RWPE2 (cell line): ENCODE data around the gene MMP20.
A peak's percentile ranks its signal among the peaks of the same experiment; 100 is the strongest.

Experiments used
- ATAC-seq: fragments of 200-7000 bp; cut with Tn5 transposase; 3 replicates; pipeline ENCODE4 v1.9.1; 2021; ENCODE audit warnings: low read depth
- DNase-seq: peaks from one replicate; pipeline ENCODE4 v3.0.0-alpha.2; 2020; ENCODE audit warnings: low spot score
- H3K27ac ChIP-seq: fragments of 450-650 bp; 2 replicates; pipeline ENCODE4 v1.5.1; 2017; ENCODE audit warnings: mild to moderate bottlenecking; ENCODE audit not compliant: poor library complexity, severe bottlenecking
- H3K27me3 ChIP-seq: fragments of 250-450 bp; sonication (Bioruptor Pico); 2 replicates; pipeline ENCODE4 v1.5.1; 2021; ENCODE audit warnings: mild to moderate bottlenecking, moderate library complexity; ENCODE audit not compliant: insufficient read depth, poor library complexity, severe bottlenecking
- H3K36me3 ChIP-seq: fragments of 250-450 bp; sonication (Bioruptor Pico); 2 replicates; pipeline ENCODE4 v1.5.1; 2020; ENCODE audit warnings: low read depth, mild to moderate bottlenecking, moderate library complexity
- H3K4me1 ChIP-seq: fragments of 250-450 bp; sonication (Bioruptor Pico); 2 replicates; pipeline ENCODE4 v1.5.1; 2021; ENCODE audit warnings: mild to moderate bottlenecking, moderate library complexity; ENCODE audit not compliant: insufficient read depth, poor library complexity, severe bottlenecking
- H3K4me3 ChIP-seq: fragments of 250-450 bp; sonication (Bioruptor Pico); 2 replicates; pipeline ENCODE4 v1.5.1; 2021; ENCODE audit warnings: mild to moderate bottlenecking, moderate library complexity; ENCODE audit not compliant: severe bottlenecking
- H3K9me3 ChIP-seq: fragments of 250-450 bp; sonication (Bioruptor Pico); 2 replicates; pipeline ENCODE4 v1.5.1; 2021; ENCODE audit warnings: mild to moderate bottlenecking, moderate library complexity; ENCODE audit not compliant: severe bottlenecking
- CTCF ChIP-seq: fragments of 450-650 bp; IDR thresholded peaks from one replicate; pipeline ENCODE4 v1.5.1; 2017; ENCODE audit warnings: mild to moderate bottlenecking, moderate library complexity; ENCODE audit not compliant: poor library complexity, severe bottlenecking

MMP20 gene

GRCh38 chr11:102561636-102562035 is 63.5 kb downstream of the MMP20 start:
- H3K27ac ChIP-seq: no peak overlapping the region
- no peak for TF ChIP-seq CTCF
- no peak overlapping the region for H3K4me3 ChIP-seq

GRCh38 chr11:102560555-102561011 is 64.5 kb downstream of the MMP20 start:
- H3K9me3 ChIP-seq: no peaks in the 10 kb centered on the region
- no peaks in the 10 kb centered on the region for H3K27me3 ChIP-seq
- no peaks in the 10 kb centered on the region for H3K36me3 ChIP-seq
- DNase-seq (no peak), ATAC-seq (peak; percentile 38; the same call in 1 of the 3 replicates)
- H3K4me3 ChIP-seq: peak overlapping the region; percentile 8
- peak overlapping the region; percentile 16 for H3K27ac ChIP-seq
- H3K4me1 ChIP-seq: peaks cover 22% of the 10 kb centered on the region
- TF ChIP-seq CTCF: no peak

More at GRCh38 chr11:102561636-102562035, 63.5 kb downstream of the MMP20 start:
- H3K9me3 ChIP-seq: no peaks in the 10 kb centered on the region
- H3K27me3 ChIP-seq: no peaks in the 10 kb centered on the region
- H3K36me3 ChIP-seq: no peaks in the 10 kb centered on the region
- no peak for ATAC-seq
- no peak for DNase-seq
- H3K4me1 ChIP-seq: peaks cover 22% of the 10 kb centered on the region

- Histone ChIP-seq H3K27ac (peak overlapping the region; percentile 16), H3K36me3 (no peaks in the 10 kb centered on the region), H3K27me3 (no peaks in the 10 kb centered on the region), H3K4me3 (no peak overlapping the region), H3K4me1 (peaks cover 22% of the 10 kb centered on the region), H3K9me3 (no peaks in the 10 kb centered on the region)
- ATAC-seq (no peak), DNase-seq (no peak)
- TF ChIP-seq CTCF: no peak
Observed at GRCh38 chr11:102559839-102560238, 65.3 kb downstream of the MMP20 start.

- Histone ChIP-seq H3K4me1 (peaks cover 7% of the 10 kb centered on the region), H3K27ac (no peak overlapping the region)
- no peak for ATAC-seq
Observed at GRCh38 chr11:102555091-102555490, 70.0 kb downstream of the MMP20 start.

More at GRCh38 chr11:102555091-102555490, 70.0 kb downstream of the MMP20 start:
- no peak for TF ChIP-seq CTCF
- no peak for DNase-seq
- Histone ChIP-seq H3K27me3 (no peaks in the 10 kb centered on the region), H3K9me3 (no peaks in the 10 kb centered on the region), H3K36me3 (no peaks in the 10 kb centered on the region), H3K4me3 (no peak overlapping the region)
